HEK293 (cell line): Measurements from ENCODE around the gene CACNA1B.
"Not testable (repeated sequence)": the region's sequence is repeated elsewhere in the genome, so short reads cannot be mapped to it uniquely, and the experiment has no call there.

Experiments used
- CTCF ChIA-PET: fragments of 350-600 bp; formaldehyde crosslinking; extraction: SDS; loops from one replicate; lab custom pipeline; 2021; ENCODE audit warnings: antibody characterized with exemption; lab: Yijun Ruan, JAX
- POLR2A ChIA-PET: fragments of 300-600 bp; formaldehyde crosslinking; extraction: SDS; loops from one replicate; lab custom pipeline; 2020; ENCODE audit warnings: antibody characterized with exemption, inconsistent platforms; lab: Yijun Ruan, JAX
- H3K27ac ChIP-seq: fragments of 200-500 bp; sonication (Bioruptor generic); 2 replicates; pipeline ENCODE4 v1.5.1; 2014; ENCODE audit warnings: low read depth, low read length, control low read depth, inconsistent platforms; ENCODE audit errors: extremely low read depth
- H3K36me3 ChIP-seq, 2 experiments: fragments of 200-500 bp in 1 of 2; sonication (Bioruptor generic) in 1 of 2; 1 replicate in 1 of 2; 2 replicates in 1 of 2; pipeline ENCODE4 v1.5.1; 2014 to 2017; ENCODE audit warnings: inconsistent platforms in 2 of 2, low read length in 2 of 2; ENCODE audit not compliant: control insufficient read depth in 2 of 2, insufficient read depth in 1 of 2
- H3K4me1 ChIP-seq: fragments of 200-500 bp; sonication (Bioruptor generic); 2 replicates; pipeline ENCODE4 v1.5.1; 2014; ENCODE audit warnings: mild to moderate bottlenecking, low read length, inconsistent platforms; ENCODE audit not compliant: control insufficient read depth, insufficient read depth
- H3K4me3 ChIP-seq: 2 replicates; pipeline ENCODE4 v1.5.1; 2011; ENCODE audit warnings: low read depth, mild to moderate bottlenecking, control low read depth, low read length, moderate library complexity
- H3K9me3 ChIP-seq: fragments of 200-500 bp; sonication (Bioruptor generic); 2 replicates; pipeline ENCODE4 v1.5.1; 2014; ENCODE audit warnings: low read depth, low read length, inconsistent platforms; ENCODE audit not compliant: control insufficient read depth, insufficient read depth
- REST ChIP-seq: fragments of 450-650 bp; formaldehyde crosslinking; IDR thresholded peaks from 2 replicates; pipeline ENCODE4 v1.5.1; 2016; ENCODE audit warnings: missing biosample characterization, missing genetic modification characterization
- ZNF449 ChIP-seq: fragments of 450-650 bp; formaldehyde crosslinking; IDR thresholded peaks from 2 replicates; pipeline ENCODE4 v1.5.1; 2017; ENCODE audit warnings: missing biosample characterization, mild to moderate bottlenecking, missing genetic modification characterization, moderate library complexity

CACNA1B gene

GRCh38 chr9:137884547-137884946, 7.0 kb downstream of the CACNA1B start:
- H3K36me3 ChIP-seq, CTCF ChIA-PET, H3K9me3 ChIP-seq, POLR2A ChIA-PET, H3K4me1 ChIP-seq, H3K27ac ChIP-seq, H3K4me3 ChIP-seq: not testable (repeated sequence)
- peak; percentile 84 for TF ChIP-seq REST (tag by site-specific recombination)

- H3K4me3 ChIP-seq, H3K9me3 ChIP-seq, CTCF ChIA-PET, H3K36me3 ChIP-seq, H3K27ac ChIP-seq, H3K4me1 ChIP-seq, POLR2A ChIA-PET: not testable (repeated sequence)
Measured at GRCh38 chr9:137885121-137885520, 7.5 kb downstream of the CACNA1B start.

GRCh38 chr9:137888621-137889020, 11.0 kb downstream of the CACNA1B start:
- CTCF ChIA-PET, POLR2A ChIA-PET, H3K4me3 ChIP-seq: not testable (repeated sequence)

GRCh38 chr9:137889966-137890365, 12.4 kb downstream of the CACNA1B start:
- H3K4me3 ChIP-seq, H3K4me1 ChIP-seq, POLR2A ChIA-PET, CTCF ChIA-PET, H3K27ac ChIP-seq, H3K36me3 ChIP-seq, H3K9me3 ChIP-seq: not testable (repeated sequence)

More at GRCh38 chr9:137888621-137889020, 11.0 kb downstream of the CACNA1B start:
- H3K9me3 ChIP-seq, H3K27ac ChIP-seq, H3K36me3 ChIP-seq, H3K4me1 ChIP-seq: not testable (repeated sequence)

GRCh38 chr9:137890768-137891587, 13.4 kb downstream of the CACNA1B start:
- peak; percentile 84 for TF ChIP-seq REST (tag by site-specific recombination)
- 0 out of 2 replicates have a peak, but pooled peaks have one; percentile 18 for TF ChIP-seq ZNF449 (tag by site-specific recombination)
- POLR2A ChIA-PET, H3K9me3 ChIP-seq: not testable (repeated sequence)

More at GRCh38 chr9:137890768-137891587, 13.4 kb downstream of the CACNA1B start:
- CTCF ChIA-PET, H3K36me3 ChIP-seq, H3K4me3 ChIP-seq, H3K4me1 ChIP-seq, H3K27ac ChIP-seq: not testable (repeated sequence)
